Mammary epithelial cell (primary cell): Measurements from ENCODE around the gene SLIT3.

Experiments used
- CTCF ChIP-seq, 2 donors: IDR thresholded peaks in 1 of 2; conservative IDR thresholded peaks in 1 of 2; 2 replicates each; pipeline ENCODE4 v1.5.1; 2011 to 2012; ENCODE audit warnings: inconsistent platforms in 2 of 2, low read length in 2 of 2, mild to moderate bottlenecking in 2 of 2, control low read depth in 1 of 2, low read depth in 1 of 2; ENCODE audit not compliant: insufficient read depth in 1 of 2; ENCODE audit errors: extremely low read depth in 1 of 2
- EZH2 ChIP-seq: IDR thresholded peaks from 2 replicates; pipeline ENCODE4 v1.6.1; 2012; ENCODE audit warnings: low read length, inconsistent platforms, borderline replicate concordance

DNA sequence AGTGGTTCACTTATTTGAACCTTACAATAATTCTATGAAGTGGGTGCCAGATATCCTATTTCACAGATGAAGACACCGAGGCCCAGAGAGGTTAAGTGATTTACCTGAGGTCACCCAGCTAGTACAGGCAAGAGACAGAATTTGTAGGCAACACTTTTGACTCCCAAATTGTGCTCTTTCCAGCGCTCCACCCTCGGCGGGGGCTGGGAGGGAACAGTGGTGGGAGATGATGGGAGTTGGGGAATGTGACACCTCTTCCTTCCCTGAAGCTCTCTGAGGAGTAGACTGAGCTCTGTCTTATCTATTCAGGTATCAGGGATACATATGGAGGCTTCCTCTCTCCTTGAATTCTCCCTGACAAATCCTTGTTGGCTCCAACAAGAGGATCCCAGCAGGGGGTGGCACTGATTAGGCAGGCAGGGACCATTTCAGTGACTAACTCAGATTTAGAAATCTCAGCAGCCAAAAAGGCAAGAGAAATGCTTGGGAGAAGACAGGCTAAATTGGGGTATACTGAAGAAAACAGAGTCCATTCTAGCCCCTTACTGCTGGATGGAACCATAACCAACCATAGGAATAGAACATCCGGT, 626.0 kb downstream of the SLIT3 start:
- TF ChIP-seq EZH2 (no peak), CTCF (conservative IDR thresholded peaks at IDR 0.05 in 1 of 2, IDR thresholded peaks at IDR 0.05 in 1 of 2; ENCODE audit: extremely low read depth in 1 of 2, insufficient read depth in 1 of 2, low read depth in 1 of 2, low read length in 2 of 2) (no peak)
